GM12892 (cell line): ENCODE measurements around the gene GNGT2.

Source experiments
- POLR2A ChIP-seq: IDR thresholded peaks from 2 replicates; pipeline ENCODE4 v1.6.1; 2011; ENCODE audit warnings: low read depth, low read length, control low read depth
- POLR2AphosphoS5 ChIP-seq: IDR thresholded peaks from 2 replicates; pipeline ENCODE4 v1.6.1; 2011; ENCODE audit warnings: low read depth, low read length, control low read depth
- TAF1 ChIP-seq: IDR thresholded peaks from 2 replicates; pipeline ENCODE4 v1.6.1; 2011; ENCODE audit warnings: low read depth, mild to moderate bottlenecking, control low read depth, low read length, borderline replicate concordance

GRCh38 chr17:49255125-49255524 is 44.8 kb upstream of the GNGT2 start:
- TF ChIP-seq POLR2A (no peak), POLR2AphosphoS5 (no peak), TAF1 (no peak)
